Gastroesophageal sphincter (tissue), 4 donors: Measurements from ENCODE around the gene NHERF2. TPM values are rescaled to one million over a fixed set of nuclear protein-coding genes. Genes with fewer than 3 reads are reported as not detected.
A peak's percentile ranks its signal among the peaks of the same experiment; 100 is the strongest.

Experiments
- ATAC-seq: fragments of 150-250 bp; one replicate; pipeline ENCODE4 v1.9.1; 2016; ENCODE audit warnings: mild to moderate bottlenecking, moderate library complexity
- H3K27ac ChIP-seq, 4 donors: fragments of 200-600 bp; sonication (generic) in 3 of 4; 1 replicate in 3 of 4; 2 replicates in 1 of 4; pipeline ENCODE4 v1.5.1; 2016 to 2019
- H3K27me3 ChIP-seq: fragments of 200-600 bp; sonication (generic); one replicate; pipeline ENCODE4 v1.5.1; 2019
- H3K36me3 ChIP-seq, 2 donors: fragments of 200-600 bp; sonication (generic); one replicate each; pipeline ENCODE4 v1.5.1; 2019; ENCODE audit warnings: control low read depth in 1 of 2
- H3K4me1 ChIP-seq, 3 donors: fragments of 200-600 bp; sonication (generic); 1 replicate in 2 of 3; 2 replicates in 1 of 3; pipeline ENCODE4 v1.5.1; 2016 to 2019; ENCODE audit warnings: control low read depth in 2 of 3
- H3K4me3 ChIP-seq, 2 donors: fragments of 200-600 bp; sonication (generic); one replicate each; pipeline ENCODE4 v1.5.1; 2019; ENCODE audit warnings: mild to moderate bottlenecking in 1 of 2, moderate library complexity in 1 of 2
- H3K9me3 ChIP-seq, 3 donors: fragments of 200-600 bp; sonication (generic); one replicate each; pipeline ENCODE4 v1.5.1; 2017 to 2019; ENCODE audit warnings: control low read depth in 2 of 3
- EP300 ChIP-seq: sonication (generic); formaldehyde crosslinking; IDR thresholded peaks from one replicate; pipeline ENCODE4 v1.6.1; 2017; ENCODE audit warnings: antibody characterized with exemption, mild to moderate bottlenecking
- POLR2A ChIP-seq, 2 donors: fragments of 450-650 bp; IDR thresholded peaks; one replicate each; pipeline ENCODE4 v1.6.1; 2017; ENCODE audit warnings: antibody characterized with exemption in 2 of 2, mild to moderate bottlenecking in 2 of 2, moderate library complexity in 1 of 2
- POLR2AphosphoS5 ChIP-seq: sonication (generic); formaldehyde crosslinking; IDR thresholded peaks from one replicate; pipeline ENCODE4 v1.6.1; 2017; ENCODE audit warnings: antibody characterized with exemption
- whole genome bisulfite sequencing, 2 donors: methylation state at CpG; one replicate each; pipeline ENCODE4 v1.1.5; 2018; ENCODE audit warnings: low coverage in 1 of 2; 5-methylcytosine and 5-hydroxymethylcytosine counted together
- total RNA-seq, 4 donors: library from RNA; depleted of rRNA; stranded (reverse); fragments of >200 nt; gene quantifications; one replicate each; pipeline ENCODE4 v1.1.0, GENCODE V29; 2016
- TF ChIP-seq, protein P1 (sequence below), 4 experiments: fragments of 200-600 bp in 2 of 4; fragments of 450-650 bp in 2 of 4; sonication (generic) in 1 of 4; IDR thresholded peaks; one replicate each; pipeline ENCODE4 v1.5.1; 2017 to 2019; ENCODE audit warnings: antibody characterized with exemption in 4 of 4, mild to moderate bottlenecking in 2 of 4, moderate library complexity in 2 of 4

Gene NHERF2
- total RNA-seq, 4 donors from 2014 or later, result 43.8 to 106 (median 63.8) TPM

GRCh38 chr16:2002406-2003230 is 24.1 kb upstream of the NHERF2 start:
- no peaks in the 10 kb centered on the region for H3K27me3 ChIP-seq
- TF ChIP-seq POLR2AphosphoS5 (no peak), POLR2A (IDR thresholded peaks at IDR 0.05) (no peak), EP300 (no peak)
- TF ChIP-seq, protein P1, sequence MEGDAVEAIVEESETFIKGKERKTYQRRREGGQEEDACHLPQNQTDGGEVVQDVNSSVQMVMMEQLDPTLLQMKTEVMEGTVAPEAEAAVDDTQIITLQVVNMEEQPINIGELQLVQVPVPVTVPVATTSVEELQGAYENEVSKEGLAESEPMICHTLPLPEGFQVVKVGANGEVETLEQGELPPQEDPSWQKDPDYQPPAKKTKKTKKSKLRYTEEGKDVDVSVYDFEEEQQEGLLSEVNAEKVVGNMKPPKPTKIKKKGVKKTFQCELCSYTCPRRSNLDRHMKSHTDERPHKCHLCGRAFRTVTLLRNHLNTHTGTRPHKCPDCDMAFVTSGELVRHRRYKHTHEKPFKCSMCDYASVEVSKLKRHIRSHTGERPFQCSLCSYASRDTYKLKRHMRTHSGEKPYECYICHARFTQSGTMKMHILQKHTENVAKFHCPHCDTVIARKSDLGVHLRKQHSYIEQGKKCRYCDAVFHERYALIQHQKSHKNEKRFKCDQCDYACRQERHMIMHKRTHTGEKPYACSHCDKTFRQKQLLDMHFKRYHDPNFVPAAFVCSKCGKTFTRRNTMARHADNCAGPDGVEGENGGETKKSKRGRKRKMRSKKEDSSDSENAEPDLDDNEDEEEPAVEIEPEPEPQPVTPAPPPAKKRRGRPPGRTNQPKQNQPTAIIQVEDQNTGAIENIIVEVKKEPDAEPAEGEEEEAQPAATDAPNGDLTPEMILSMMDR (IDR thresholded peaks at IDR 0.05), result no peak
- H3K36me3 ChIP-seq, result peaks cover 0 to 69% of the 10 kb centered on the region in 2 donors
- no peak for ATAC-seq
- peaks cover 0 to 47% (median 27%) of the 10 kb centered on the region in 3 donors for H3K4me1 ChIP-seq
- H3K27ac ChIP-seq, result no peak overlapping the region
- no peak overlapping the region for H3K4me3 ChIP-seq
- H3K9me3 ChIP-seq, result no peaks in the 10 kb centered on the region
- 40% methylated on average over 1 of the region's 47 CpGs; no CpG with 5 or more reads in 1 of the 2 donors for WGBS, 2 donors

GRCh38 chr16:2003231-2003826 is 23.4 kb upstream of the NHERF2 start:
- H3K4me1 ChIP-seq, result peaks cover 4 to 54% (median 34%) of the 10 kb centered on the region in 3 donors
- no peak overlapping the region for H3K4me3 ChIP-seq
- no peak for ATAC-seq
- H3K27ac ChIP-seq, result peak overlapping the region in 1 of 4 donors; percentile 2
- no CpG with 5 or more reads among the region's 8 CpGs for WGBS, 2 donors
- peaks cover 0 to 62% of the 10 kb centered on the region in 2 donors for H3K36me3 ChIP-seq
- no peaks in the 10 kb centered on the region for H3K27me3 ChIP-seq
- TF ChIP-seq EP300, result no peak
- H3K9me3 ChIP-seq, result no peaks in the 10 kb centered on the region

- TF ChIP-seq, protein P1 (IDR thresholded peaks at IDR 0.05), result peak in 3 of 4 experiments; percentile 90 to 94 (median 90)
- no peak for TF ChIP-seq EP300
- Histone ChIP-seq H3K4me1 (peaks cover 4 to 61% (median 39%) of the 10 kb centered on the region in 3 donors), H3K27ac (peak overlapping the region in 2 of 4 donors; percentile 2 to 9), H3K27me3 (no peaks in the 10 kb centered on the region), H3K9me3 (no peaks in the 10 kb centered on the region), H3K4me3 (peak overlapping the region in 1 of 2 donors; percentile 28), H3K36me3 (peaks cover 0 to 55% of the 10 kb centered on the region in 2 donors)
- WGBS, 2 donors, result no CpG with 5 or more reads among the region's 36 CpGs
- ATAC-seq, result peak; percentile 81
These were observed 22.7 kb upstream of the NHERF2 start for GRCh38 chr16:2003827-2004641.

DNA sequence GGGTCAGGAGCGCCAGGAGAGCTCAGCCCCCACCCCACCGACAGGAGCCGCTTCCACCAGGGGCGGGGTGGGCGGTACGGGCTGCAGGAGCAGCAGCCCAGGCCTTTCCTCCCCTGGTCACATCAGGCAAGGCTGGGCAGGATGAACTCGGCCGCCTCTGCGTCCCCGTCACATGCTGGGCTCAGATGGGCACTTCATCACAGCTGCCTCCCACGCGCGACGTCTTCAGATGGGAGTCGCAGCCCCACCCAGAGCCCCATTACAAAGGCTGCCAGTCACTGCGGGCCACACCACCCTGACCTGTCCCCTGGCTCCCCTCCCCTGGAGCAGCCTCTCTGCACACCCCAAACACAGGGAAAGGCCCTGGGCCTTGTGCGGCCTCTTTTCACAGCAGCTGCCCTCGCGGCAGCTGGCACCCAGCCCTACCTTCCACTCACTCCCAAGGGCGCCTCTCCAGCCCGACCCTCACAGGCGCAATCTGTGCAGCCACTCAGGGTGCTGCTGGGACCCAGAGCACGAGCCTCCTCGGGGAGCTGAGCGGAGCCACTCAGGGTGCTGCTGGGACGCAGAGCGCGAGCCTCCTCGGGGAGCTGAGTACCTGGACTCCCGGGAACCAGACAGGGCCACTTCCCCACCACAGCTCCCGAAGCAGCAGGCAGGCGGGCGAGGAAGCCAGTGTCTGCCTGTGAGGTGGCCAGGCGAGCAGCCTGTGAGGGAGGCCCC is 21.7 kb upstream of the NHERF2 start:
- H3K27ac ChIP-seq, result no peak overlapping the region
- no peak for ATAC-seq
- H3K4me3 ChIP-seq, result no peak overlapping the region
- 75% methylated on average over 4 of the region's 34 CpGs; no CpG with 5 or more reads in 1 of the 2 donors for WGBS, 2 donors
- no peaks in the 10 kb centered on the region for H3K27me3 ChIP-seq
- H3K4me1 ChIP-seq, result peaks cover 4 to 64% (median 39%) of the 10 kb centered on the region in 3 donors
- TF ChIP-seq POLR2AphosphoS5 (no peak), POLR2A (IDR thresholded peaks at IDR 0.05) (no peak), EP300 (no peak)
- TF ChIP-seq, protein P1 (IDR thresholded peaks at IDR 0.05), result no peak
- H3K9me3 ChIP-seq, result no peaks in the 10 kb centered on the region
- H3K36me3 ChIP-seq, result peaks cover 0 to 45% of the 10 kb centered on the region in 2 donors
